Astrocyte (in vitro differentiated cells and primary cell): ENCODE data around the gene GALNT2. TPM values are rescaled to one million over a fixed set of nuclear protein-coding genes. Genes with fewer than 3 reads are reported as not detected.
A peak's percentile ranks its signal among the peaks of the same experiment; 100 is the strongest.

ENCODE experiments used
- DNase-seq: peaks from one replicate; pipeline ENCODE4 v3.0.0-alpha.2; 2010; ENCODE audit warnings: low read depth
- FAIRE-seq: peaks from 2 replicates; lab custom pipeline; 2011; peaks lifted over from hg19 to GRCh38; lab: Jason Lieb, UNC
- H2AFZ ChIP-seq: 2 replicates; pipeline ENCODE4 v1.6.0; 2012; ENCODE audit warnings: low read depth, low read length, inconsistent platforms
- H3K27ac ChIP-seq: 2 replicates; pipeline ENCODE4 v1.5.1; 2011; ENCODE audit warnings: low read depth, low read length, inconsistent platforms
- H3K27me3 ChIP-seq: 2 replicates; pipeline ENCODE4 v1.6.0; 2011; ENCODE audit warnings: low read length, inconsistent platforms; ENCODE audit not compliant: insufficient read depth
- H3K36me3 ChIP-seq: 2 replicates; pipeline ENCODE4 v1.5.1; 2011; ENCODE audit warnings: low read length, inconsistent platforms; ENCODE audit not compliant: insufficient read depth
- H3K4me1 ChIP-seq: 2 replicates; pipeline ENCODE4 v1.5.1; 2011; ENCODE audit warnings: low read length, inconsistent platforms; ENCODE audit not compliant: insufficient read depth
- H3K4me2 ChIP-seq: 2 replicates; pipeline ENCODE4 v1.6.0; 2012; ENCODE audit warnings: low read length, inconsistent platforms
- H3K4me3 ChIP-seq: 2 replicates; pipeline ENCODE4 v1.5.1; 2011; ENCODE audit warnings: low read depth, mild to moderate bottlenecking, low read length, inconsistent platforms; ENCODE audit not compliant: insufficient read depth
- H3K79me2 ChIP-seq: 2 replicates; pipeline ENCODE4 v1.6.0; 2012; ENCODE audit warnings: mild to moderate bottlenecking, low read length, inconsistent platforms; ENCODE audit not compliant: insufficient read depth
- H3K9ac ChIP-seq: 2 replicates; pipeline ENCODE4 v1.6.0; 2012; ENCODE audit warnings: mild to moderate bottlenecking, low read length, inconsistent platforms
- H3K9me3 ChIP-seq: 2 replicates; pipeline ENCODE4 v1.5.1; 2012; ENCODE audit warnings: low read depth, mild to moderate bottlenecking, low read length, inconsistent platforms; ENCODE audit not compliant: insufficient read depth
- H4K20me1 ChIP-seq: 2 replicates; pipeline ENCODE4 v1.6.0; 2012; ENCODE audit warnings: low read length, inconsistent platforms; ENCODE audit not compliant: insufficient read depth
- H3K27ac Mint-ChIP-seq: one replicate; pipeline ENCODE4 v1.8.0; 2021; ENCODE audit warnings: mild to moderate bottlenecking, mixed read lengths; ENCODE audit not compliant: unreplicated experiment
- H3K27me3 Mint-ChIP-seq: one replicate; pipeline ENCODE4 v1.8.0; 2021; ENCODE audit warnings: low read depth, mixed read lengths; ENCODE audit not compliant: unreplicated experiment
- H3K36me3 Mint-ChIP-seq: one replicate; pipeline ENCODE4 v1.8.0; 2021; ENCODE audit warnings: low read depth, mixed read lengths; ENCODE audit not compliant: unreplicated experiment
- H3K4me1 Mint-ChIP-seq: one replicate; pipeline ENCODE4 v1.8.0; 2021; ENCODE audit warnings: low read depth, mixed read lengths; ENCODE audit not compliant: unreplicated experiment
- H3K4me3 Mint-ChIP-seq: one replicate; pipeline ENCODE4 v1.8.0; 2021; ENCODE audit warnings: mild to moderate bottlenecking, moderate library complexity, mixed read lengths; ENCODE audit not compliant: unreplicated experiment
- H3K9me3 Mint-ChIP-seq: one replicate; pipeline ENCODE4 v1.8.0; 2021; ENCODE audit warnings: mild to moderate bottlenecking, mixed read lengths; ENCODE audit not compliant: unreplicated experiment
- EZH2 ChIP-seq: IDR thresholded peaks from 2 replicates; pipeline ENCODE4 v1.6.1; 2012; ENCODE audit warnings: mild to moderate bottlenecking, low read length, inconsistent platforms; ENCODE audit not compliant: insufficient read depth
- total RNA-seq: library from RNA; stranded (reverse); gene quantifications from 2 replicates; pipeline ENCODE4 v1.2.1, GENCODE V29; 2021
- TF ChIP-seq, protein P1 (sequence below): IDR thresholded peaks from 2 replicates; pipeline ENCODE4 v1.5.1; 2011; ENCODE audit warnings: low read depth, mild to moderate bottlenecking, inconsistent platforms, low read length, moderate library complexity; ENCODE audit not compliant: insufficient read depth

Gene GALNT2
- total RNA-seq, 1 donor from 2014 or later = 507 TPM

DNA sequence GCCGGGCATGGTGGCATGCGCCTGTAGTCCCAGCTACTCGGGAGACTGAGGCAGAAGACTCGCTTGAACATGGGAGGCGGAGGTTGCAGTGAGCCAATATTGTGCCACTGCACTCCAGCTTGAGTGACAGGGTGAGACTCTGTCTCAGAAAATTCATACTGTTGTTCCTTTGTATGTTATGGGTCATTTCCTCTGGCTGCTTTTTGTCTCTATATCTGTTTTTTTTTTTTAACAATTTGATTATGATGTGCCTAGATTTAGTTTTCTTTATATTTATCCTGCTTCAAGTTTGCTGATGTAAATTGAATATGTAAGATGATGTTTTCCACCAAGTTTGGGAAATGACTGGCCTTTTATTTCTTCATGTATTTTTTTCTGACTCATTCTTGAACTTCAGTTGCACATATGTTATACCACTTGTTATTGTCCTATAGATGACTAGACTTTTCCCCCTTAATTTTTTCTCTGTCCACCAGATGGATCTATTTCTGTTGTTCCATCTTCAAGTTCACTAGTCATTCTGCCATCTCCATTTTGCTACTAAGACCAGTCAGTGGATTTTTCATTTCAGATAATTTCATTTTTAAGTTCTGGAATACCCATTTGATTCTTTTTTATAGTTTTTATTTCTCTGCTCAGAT lies 173.5 kb downstream of the GALNT2 start:
- H3K4me2 ChIP-seq = no peak overlapping the region
- no peak overlapping the region for H2AFZ ChIP-seq
- no peak for FAIRE-seq
- no peaks in the 10 kb centered on the region for H3K9me3 ChIP-seq
- no peak overlapping the region for H3K27ac Mint-ChIP-seq
- TF ChIP-seq, protein P1, sequence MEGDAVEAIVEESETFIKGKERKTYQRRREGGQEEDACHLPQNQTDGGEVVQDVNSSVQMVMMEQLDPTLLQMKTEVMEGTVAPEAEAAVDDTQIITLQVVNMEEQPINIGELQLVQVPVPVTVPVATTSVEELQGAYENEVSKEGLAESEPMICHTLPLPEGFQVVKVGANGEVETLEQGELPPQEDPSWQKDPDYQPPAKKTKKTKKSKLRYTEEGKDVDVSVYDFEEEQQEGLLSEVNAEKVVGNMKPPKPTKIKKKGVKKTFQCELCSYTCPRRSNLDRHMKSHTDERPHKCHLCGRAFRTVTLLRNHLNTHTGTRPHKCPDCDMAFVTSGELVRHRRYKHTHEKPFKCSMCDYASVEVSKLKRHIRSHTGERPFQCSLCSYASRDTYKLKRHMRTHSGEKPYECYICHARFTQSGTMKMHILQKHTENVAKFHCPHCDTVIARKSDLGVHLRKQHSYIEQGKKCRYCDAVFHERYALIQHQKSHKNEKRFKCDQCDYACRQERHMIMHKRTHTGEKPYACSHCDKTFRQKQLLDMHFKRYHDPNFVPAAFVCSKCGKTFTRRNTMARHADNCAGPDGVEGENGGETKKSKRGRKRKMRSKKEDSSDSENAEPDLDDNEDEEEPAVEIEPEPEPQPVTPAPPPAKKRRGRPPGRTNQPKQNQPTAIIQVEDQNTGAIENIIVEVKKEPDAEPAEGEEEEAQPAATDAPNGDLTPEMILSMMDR = no peak
- TF ChIP-seq EZH2 = no peak
- peaks cover 45% of the 10 kb centered on the region for H3K36me3 Mint-ChIP-seq
- H3K4me3 Mint-ChIP-seq = no peak overlapping the region
- H3K4me3 ChIP-seq = no peak overlapping the region
- H3K27ac ChIP-seq = no peak overlapping the region
- H3K27me3 ChIP-seq = no peaks in the 10 kb centered on the region
- no peak for DNase-seq
- H3K9me3 Mint-ChIP-seq = no peaks in the 10 kb centered on the region
- peaks cover 3% of the 10 kb centered on the region for H3K79me2 ChIP-seq
- H3K9ac ChIP-seq = no peak overlapping the region
- peaks cover 16% of the 10 kb centered on the region for H3K4me1 ChIP-seq
- H3K36me3 ChIP-seq = peaks cover 15% of the 10 kb centered on the region
- peaks cover 23% of the 10 kb centered on the region for H3K4me1 Mint-ChIP-seq
- no peaks in the 10 kb centered on the region for H3K27me3 Mint-ChIP-seq
- peaks cover 17% of the 10 kb centered on the region for H4K20me1 ChIP-seq

DNA sequence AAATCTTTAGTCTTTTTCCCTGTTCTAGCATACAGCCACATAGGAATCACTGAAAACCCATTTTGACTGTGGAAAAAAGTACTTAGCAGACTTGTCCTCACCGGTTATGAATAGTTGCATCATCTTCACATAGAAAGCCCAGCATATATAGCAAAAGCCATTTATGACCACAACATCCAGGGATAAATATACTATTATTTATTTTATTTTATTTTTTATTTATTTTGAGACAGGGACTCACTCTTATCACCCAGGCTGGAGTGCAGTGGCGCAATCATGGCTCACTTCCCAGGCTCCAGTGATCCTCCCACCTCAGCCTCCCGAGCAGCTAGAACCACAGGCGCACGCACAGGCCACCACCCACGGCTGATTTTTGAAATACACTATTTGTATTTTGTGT lies 175.3 kb downstream of the GALNT2 start:
- no peak overlapping the region for H3K4me2 ChIP-seq
- TF ChIP-seq EZH2 = no peak
- TF ChIP-seq, protein P1 = no peak
- peaks cover 18% of the 10 kb centered on the region for H3K36me3 ChIP-seq
- H3K79me2 ChIP-seq = peaks cover 3% of the 10 kb centered on the region
- Mint-ChIP-seq H3K27ac (no peak overlapping the region), H3K36me3 (peaks cover 41% of the 10 kb centered on the region), H3K9me3 (no peaks in the 10 kb centered on the region), H3K4me3 (no peak overlapping the region), H3K27me3 (no peaks in the 10 kb centered on the region), H3K4me1 (peaks cover 18% of the 10 kb centered on the region)
- no peaks in the 10 kb centered on the region for H3K9me3 ChIP-seq
- no peak overlapping the region for H2AFZ ChIP-seq
- H3K4me3 ChIP-seq = no peak overlapping the region
- no peak for DNase-seq
- peaks cover 12% of the 10 kb centered on the region for H4K20me1 ChIP-seq
- no peaks in the 10 kb centered on the region for H3K27me3 ChIP-seq
- no peak overlapping the region for H3K27ac ChIP-seq
- FAIRE-seq = no peak
- no peak overlapping the region for H3K9ac ChIP-seq
- peaks cover 10% of the 10 kb centered on the region for H3K4me1 ChIP-seq

GRCh38 chr1:230243146-230243545 lies 176.1 kb downstream of the GALNT2 start:
- peaks cover 15% of the 10 kb centered on the region for H3K4me1 Mint-ChIP-seq
- DNase-seq (no peak), FAIRE-seq (no peak)
- peaks cover 39% of the 10 kb centered on the region for H3K36me3 Mint-ChIP-seq
- peak overlapping the region; percentile 53 for H3K27ac Mint-ChIP-seq
- H3K4me3 Mint-ChIP-seq = no peak overlapping the region
- H3K9me3 Mint-ChIP-seq = no peaks in the 10 kb centered on the region
- Histone ChIP-seq H3K9me3 (no peaks in the 10 kb centered on the region), H3K4me3 (no peak overlapping the region), H3K79me2 (peaks cover 3% of the 10 kb centered on the region), H3K9ac (no peak overlapping the region), H4K20me1 (peaks cover 14% of the 10 kb centered on the region), H3K27ac (no peak overlapping the region), H2AFZ (no peak overlapping the region), H3K4me2 (no peak overlapping the region), H3K36me3 (peaks cover 15% of the 10 kb centered on the region), H3K27me3 (no peaks in the 10 kb centered on the region), H3K4me1 (peaks cover 10% of the 10 kb centered on the region)
- no peaks in the 10 kb centered on the region for H3K27me3 Mint-ChIP-seq
- TF ChIP-seq EZH2 = no peak
- TF ChIP-seq, protein P1 = no peak
